HCT116 (cell line): ENCODE results near the gene ATPAF1.

Experiments
- CTCF ChIP-seq, 3 experiments: fragments of 200-600 bp in 1 of 3; sonication (generic) in 1 of 3; IDR thresholded peaks in 2 of 3; conservative IDR thresholded peaks in 1 of 3; 2 replicates each; pipeline ENCODE4 v1.5.1; 2012 to 2017; ENCODE audit warnings: low read depth in 2 of 3, low read length in 2 of 3, antibody characterized with exemption in 1 of 3, borderline replicate concordance in 1 of 3, control low read depth in 1 of 3, mild to moderate bottlenecking in 1 of 3, mixed read lengths in 1 of 3, mixed run types in 1 of 3, moderate library complexity in 1 of 3; ENCODE audit not compliant: insufficient read depth in 1 of 3
- POLR2AphosphoS5 ChIP-seq: IDR thresholded peaks from 2 replicates; pipeline ENCODE4 v1.6.1; 2011; ENCODE audit warnings: mild to moderate bottlenecking, low read depth, low read length, moderate library complexity
- SP1 ChIP-seq: IDR thresholded peaks from 2 replicates; pipeline ENCODE4 v1.6.1; 2012; ENCODE audit warnings: low read depth

- no peak for TF ChIP-seq CTCF (IDR thresholded peaks at IDR 0.05 in 2 of 3, conservative IDR thresholded peaks at IDR 0.05 in 1 of 3; ENCODE audit: borderline replicate concordance in 1 of 3, insufficient read depth in 1 of 3, low read depth in 2 of 3, low read length in 2 of 3)
- no peak for TF ChIP-seq POLR2AphosphoS5
- no peak for TF ChIP-seq SP1
Observed at GRCh38 chr1:46687921-46688509, 19.9 kb upstream of the ATPAF1 start.
